Measurements from ENCODE around the gene SERPINE1.
"Not testable (repeated sequence)": the region's sequence is repeated elsewhere in the genome, so short reads cannot be mapped to it uniquely, and the experiment has no call there.

The SERPINE1 gene

DNA sequence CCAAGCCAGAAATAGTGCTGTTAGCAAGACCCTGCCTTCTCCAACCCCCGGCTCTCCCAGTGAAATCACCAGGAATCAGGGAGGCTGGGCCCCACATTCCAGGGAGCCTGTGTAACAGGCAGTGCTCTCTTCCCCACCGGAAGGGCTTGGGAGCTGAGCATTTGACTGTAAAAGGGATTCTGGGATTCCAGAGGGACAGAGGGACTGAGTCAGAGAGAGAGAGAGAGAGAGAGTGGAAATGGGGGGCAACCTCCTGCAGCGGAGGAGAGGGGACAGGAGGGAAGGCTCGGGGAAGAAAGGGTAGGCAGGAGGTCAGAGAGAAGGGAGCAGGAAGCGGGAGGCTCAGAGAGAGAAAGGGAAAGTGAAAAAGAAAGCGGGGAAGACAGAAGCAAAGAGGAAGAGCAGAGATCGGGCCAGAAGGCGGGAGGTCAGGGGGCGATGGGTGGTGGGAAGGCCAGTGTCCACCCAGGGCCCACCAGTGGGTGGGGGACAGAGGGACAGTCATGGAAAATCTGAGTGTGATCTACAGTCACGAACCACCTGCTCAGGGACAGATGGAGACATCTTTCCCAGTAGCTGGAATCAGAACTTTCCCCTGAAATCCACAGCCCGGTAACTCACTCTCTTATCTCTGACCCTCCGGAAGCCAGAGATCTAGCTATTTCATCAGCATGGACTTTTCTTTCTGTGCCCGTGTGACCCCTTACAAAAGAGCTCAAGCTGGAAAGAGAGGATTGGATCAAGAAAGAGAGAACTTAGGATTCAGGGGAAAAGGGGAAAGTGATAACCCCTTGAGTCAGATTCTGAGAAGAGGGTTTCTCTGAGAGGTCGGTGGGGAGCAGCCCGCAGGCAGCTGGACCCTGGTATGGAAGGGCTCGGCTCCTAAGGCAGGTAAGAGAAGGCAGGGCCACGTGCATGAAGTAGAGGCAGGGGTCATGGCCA, 4.6 kb upstream of the SERPINE1 start:
- no peak for TF ChIP-seq Cebpa-rat (IDR thresholded peaks at IDR 0.05)
- Histone ChIP-seq H3K27ac (peak overlapping the region; percentile 88), H4K20me1 (no peaks in the 10 kb centered on the region), H3K36me3 (no peaks in the 10 kb centered on the region), H3K4me3 (peak overlapping the region; percentile 53), H3K27me3 (no peaks in the 10 kb centered on the region), H3K4me1 (peaks cover 84% of the 10 kb centered on the region), H3K9me3 (no peaks in the 10 kb centered on the region), H3K9ac (peak overlapping the region; percentile 75; the same call in 1 of the 2 replicates), H3K4me2 (peak overlapping the region; percentile 99)

DNA sequence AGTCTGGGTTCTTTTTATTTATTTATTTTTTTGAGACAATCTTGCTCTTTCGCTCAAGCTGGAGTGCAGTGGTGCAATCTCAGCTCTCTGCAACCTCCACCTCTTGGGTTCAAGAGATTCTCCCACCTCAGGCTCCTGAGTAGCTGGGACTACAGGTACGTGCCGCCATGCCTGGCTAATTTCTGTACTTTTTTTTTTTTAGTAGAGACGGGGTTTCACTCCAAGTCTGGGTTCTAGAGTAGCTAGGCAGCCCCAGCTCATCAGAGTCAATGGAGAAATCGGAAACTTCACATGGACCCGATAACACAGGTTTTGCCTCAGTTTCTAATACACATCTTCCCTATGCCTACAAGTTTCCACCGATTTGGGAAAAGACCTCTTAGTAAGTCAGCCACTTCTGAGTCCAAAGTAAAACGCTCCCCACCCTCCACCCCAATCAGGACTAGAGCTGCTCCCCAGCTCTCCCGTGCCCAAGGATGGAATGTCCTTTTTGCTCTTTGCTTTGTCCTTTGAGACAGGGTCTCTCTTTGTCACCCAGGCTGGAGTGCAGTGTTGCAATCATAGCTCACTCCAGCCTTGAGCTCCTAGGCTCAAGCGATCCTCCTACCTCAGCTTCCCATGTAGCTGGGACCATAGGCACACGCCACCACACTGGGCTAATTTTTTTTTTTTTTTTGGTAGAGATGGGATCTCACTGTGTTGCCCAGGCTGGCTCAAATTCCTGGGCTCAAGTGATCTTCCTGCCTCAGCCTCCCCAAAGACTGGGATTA, 3.8 kb upstream of the SERPINE1 start:
- peak overlapping the region; percentile 88; the same call in 1 of the 2 replicates for H3K27ac ChIP-seq
- peaks cover 91% of the 10 kb centered on the region for H3K4me1 ChIP-seq
- H3K4me3 ChIP-seq = no peak overlapping the region
- no peaks in the 10 kb centered on the region for H3K27me3 ChIP-seq
- no peaks in the 10 kb centered on the region for H3K36me3 ChIP-seq
- H3K9ac ChIP-seq = no peak overlapping the region
- H4K20me1 ChIP-seq = no peaks in the 10 kb centered on the region
- TF ChIP-seq Cebpa-rat (IDR thresholded peaks at IDR 0.05) = no peak
- H3K4me2 ChIP-seq = peak overlapping the region; percentile 99
- H3K9me3 ChIP-seq = no peaks in the 10 kb centered on the region

DNA sequence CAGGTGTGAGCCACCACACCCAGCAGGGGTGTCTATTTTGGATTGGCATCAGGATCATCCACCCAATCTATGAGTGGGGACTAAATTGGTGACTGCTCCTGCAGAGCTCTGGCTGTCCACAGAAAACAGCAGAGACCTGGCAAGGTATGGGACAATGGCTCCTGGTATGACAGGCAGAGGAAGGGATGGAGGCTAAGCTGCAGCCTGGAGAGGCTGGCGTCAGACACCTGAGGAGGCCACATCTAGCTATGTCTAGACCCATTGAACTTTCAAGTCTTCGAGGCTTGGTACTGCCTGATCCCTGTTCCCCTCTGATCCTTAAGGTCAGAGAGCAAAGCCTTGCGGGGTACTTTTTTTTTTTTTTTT, 3.2 kb upstream of the SERPINE1 start:
- H3K27ac ChIP-seq = no peak overlapping the region
- no peaks in the 10 kb centered on the region for H3K27me3 ChIP-seq
- H3K4me3 ChIP-seq = no peak overlapping the region
- H3K9ac ChIP-seq = no peak overlapping the region
- H3K4me2 ChIP-seq = peak overlapping the region; percentile 99
- no peaks in the 10 kb centered on the region for H3K36me3 ChIP-seq
- no peak for TF ChIP-seq Cebpa-rat (IDR thresholded peaks at IDR 0.05)
- no peaks in the 10 kb centered on the region for H4K20me1 ChIP-seq
- peaks cover 97% of the 10 kb centered on the region for H3K4me1 ChIP-seq
- H3K9me3 ChIP-seq = no peaks in the 10 kb centered on the region

GRCh38 chr7:101124376-101125056, 2.4 kb upstream of the SERPINE1 start:
- Histone ChIP-seq H3K4me3 (peak overlapping the region; percentile 7; the same call in 1 of the 2 replicates), H3K4me1 (peaks cover 92% of the 10 kb centered on the region), H3K27me3 (no peaks in the 10 kb centered on the region), H3K36me3 (no peaks in the 10 kb centered on the region), H4K20me1 (no peaks in the 10 kb centered on the region), H3K4me2 (peak overlapping the region; percentile 99), H3K9ac (peak overlapping the region; percentile 32; the same call in 1 of the 2 replicates), H3K27ac (peak overlapping the region; percentile 77), H3K9me3 (no peaks in the 10 kb centered on the region)
- TF ChIP-seq Cebpa-rat (IDR thresholded peaks at IDR 0.05) = no peak

DNA sequence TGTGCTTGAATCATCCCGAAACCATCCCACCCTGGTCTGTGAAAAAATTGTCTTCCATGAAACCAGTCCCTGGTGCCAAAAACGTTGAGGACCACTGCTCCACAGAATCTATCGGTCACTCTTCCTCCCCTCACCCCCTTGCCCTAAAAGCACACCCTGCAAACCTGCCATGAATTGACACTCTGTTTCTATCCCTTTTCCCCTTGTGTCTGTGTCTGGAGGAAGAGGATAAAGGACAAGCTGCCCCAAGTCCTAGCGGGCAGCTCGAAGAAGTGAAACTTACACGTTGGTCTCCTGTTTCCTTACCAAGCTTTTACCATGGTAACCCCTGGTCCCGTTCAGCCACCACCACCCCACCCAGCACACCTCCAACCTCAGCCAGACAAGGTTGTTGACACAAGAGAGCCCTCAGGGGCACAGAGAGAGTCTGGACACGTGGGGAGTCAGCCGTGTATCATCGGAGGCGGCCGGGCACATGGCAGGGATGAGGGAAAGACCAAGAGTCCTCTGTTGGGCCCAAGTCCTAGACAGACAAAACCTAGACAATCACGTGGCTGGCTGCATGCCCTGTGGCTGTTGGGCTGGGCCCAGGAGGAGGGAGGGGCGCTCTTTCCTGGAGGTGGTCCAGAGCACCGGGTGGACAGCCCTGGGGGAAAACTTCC, 784 bp upstream of the SERPINE1 start:
- Histone ChIP-seq H3K4me1 (peaks cover 76% of the 10 kb centered on the region), H3K36me3 (no peaks in the 10 kb centered on the region), H3K27ac (peak overlapping the region; percentile 77), H4K20me1 (no peaks in the 10 kb centered on the region), H3K4me2 (peak overlapping the region; percentile 99), H3K4me3 (peak overlapping the region; percentile 25), H3K9me3 (no peaks in the 10 kb centered on the region), H3K9ac (peak overlapping the region; percentile 48; the same call in 1 of the 2 replicates), H3K27me3 (no peaks in the 10 kb centered on the region)
- no peak for TF ChIP-seq Cebpa-rat (IDR thresholded peaks at IDR 0.05)

DNA sequence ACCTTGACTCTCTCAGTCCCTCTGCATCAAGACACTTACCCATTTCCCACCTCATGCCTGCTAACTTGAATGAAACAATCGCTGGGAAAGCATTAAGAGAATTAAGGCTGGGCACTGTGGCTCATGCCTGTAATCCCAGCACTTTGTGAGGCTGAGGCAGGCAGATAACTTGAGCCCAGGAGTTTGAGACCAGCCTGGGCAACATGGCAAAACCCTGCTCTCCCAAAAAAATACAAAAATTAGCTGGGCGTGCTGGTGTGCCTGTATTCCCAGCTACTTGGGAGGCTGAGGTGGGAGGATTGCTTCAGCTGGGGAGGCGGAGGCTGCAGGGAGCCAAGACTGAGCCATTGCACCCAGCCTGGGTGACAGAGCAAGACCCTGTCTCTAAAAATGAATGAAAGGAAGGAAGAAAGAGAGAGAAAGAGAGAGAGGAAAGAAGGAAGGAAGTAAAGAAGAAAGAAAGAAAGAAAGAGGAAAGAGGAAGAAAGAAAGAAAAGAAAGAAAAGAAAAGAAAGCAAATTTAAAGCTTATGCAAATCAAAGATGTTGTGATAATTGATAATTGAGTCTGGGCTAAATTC, 646 bp downstream of the SERPINE1 start:
- TF ChIP-seq Cebpa-rat (IDR thresholded peaks at IDR 0.05) = no peak
- H3K36me3 ChIP-seq = no peaks in the 10 kb centered on the region
- peak overlapping the region; percentile 16; the same call in 1 of the 2 replicates for H3K9ac ChIP-seq
- H3K4me1 ChIP-seq = peaks cover 62% of the 10 kb centered on the region
- peak overlapping the region; percentile 25; the same call in 1 of the 2 replicates for H3K4me3 ChIP-seq
- no peaks in the 10 kb centered on the region for H4K20me1 ChIP-seq
- H3K4me2 ChIP-seq = peak overlapping the region; percentile 99
- H3K9me3 ChIP-seq = no peaks in the 10 kb centered on the region
- no peaks in the 10 kb centered on the region for H3K27me3 ChIP-seq
- H3K27ac ChIP-seq = no peak overlapping the region

- H4K20me1 ChIP-seq = no peaks in the 10 kb centered on the region
- H3K27ac ChIP-seq = no peak overlapping the region
- H3K27me3 ChIP-seq = no peaks in the 10 kb centered on the region
- TF ChIP-seq Cebpa-rat (IDR thresholded peaks at IDR 0.05) = no peak
- H3K9me3 ChIP-seq = no peaks in the 10 kb centered on the region
- H3K4me3 ChIP-seq = no peak overlapping the region
- peaks cover 55% of the 10 kb centered on the region for H3K4me1 ChIP-seq
- no peak overlapping the region for H3K9ac ChIP-seq
- peak overlapping the region; percentile 99 for H3K4me2 ChIP-seq
- no peaks in the 10 kb centered on the region for H3K36me3 ChIP-seq
Measured at GRCh38 chr7:101128040-101128834, 1.3 kb downstream of the SERPINE1 start.

DNA sequence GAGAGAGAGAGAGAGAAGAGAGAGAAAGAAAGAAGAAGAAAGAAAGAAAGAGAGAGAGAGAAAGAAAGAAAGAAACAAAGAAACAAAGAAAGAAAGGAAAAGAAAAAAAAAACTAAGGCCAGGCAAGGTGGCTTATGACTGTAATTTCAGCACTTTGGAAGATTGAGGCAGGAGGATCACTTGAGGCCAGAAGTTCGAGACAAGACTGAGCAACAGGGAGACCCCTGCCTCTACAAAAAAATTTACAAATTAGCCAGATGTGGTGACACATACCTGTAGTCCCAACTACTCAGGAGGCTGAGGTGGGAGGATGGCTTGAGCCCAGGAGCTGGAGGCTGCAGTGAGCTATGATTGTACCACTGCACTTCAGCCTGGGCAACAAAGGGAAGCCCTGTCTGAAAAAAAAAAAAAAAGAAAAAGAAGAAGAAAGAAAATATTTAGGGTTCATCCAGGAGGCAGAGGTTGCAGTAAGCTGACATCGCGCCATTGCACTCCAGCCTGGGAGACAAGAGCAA, 2.8 kb downstream of the SERPINE1 start:
- H3K27ac ChIP-seq = no peak overlapping the region
- H3K4me3 ChIP-seq = no peak overlapping the region
- H3K4me2 ChIP-seq = no peak overlapping the region
- peaks cover 45% of the 10 kb centered on the region for H3K4me1 ChIP-seq
- H3K9ac ChIP-seq = no peak overlapping the region
- H4K20me1 ChIP-seq = no peaks in the 10 kb centered on the region
- H3K27me3 ChIP-seq = peaks cover 4% of the 10 kb centered on the region; the same call in 1 of the 2 replicates
- TF ChIP-seq Cebpa-rat (IDR thresholded peaks at IDR 0.05) = no peak
- H3K36me3 ChIP-seq = no peaks in the 10 kb centered on the region
- H3K9me3 ChIP-seq = no peaks in the 10 kb centered on the region

DNA sequence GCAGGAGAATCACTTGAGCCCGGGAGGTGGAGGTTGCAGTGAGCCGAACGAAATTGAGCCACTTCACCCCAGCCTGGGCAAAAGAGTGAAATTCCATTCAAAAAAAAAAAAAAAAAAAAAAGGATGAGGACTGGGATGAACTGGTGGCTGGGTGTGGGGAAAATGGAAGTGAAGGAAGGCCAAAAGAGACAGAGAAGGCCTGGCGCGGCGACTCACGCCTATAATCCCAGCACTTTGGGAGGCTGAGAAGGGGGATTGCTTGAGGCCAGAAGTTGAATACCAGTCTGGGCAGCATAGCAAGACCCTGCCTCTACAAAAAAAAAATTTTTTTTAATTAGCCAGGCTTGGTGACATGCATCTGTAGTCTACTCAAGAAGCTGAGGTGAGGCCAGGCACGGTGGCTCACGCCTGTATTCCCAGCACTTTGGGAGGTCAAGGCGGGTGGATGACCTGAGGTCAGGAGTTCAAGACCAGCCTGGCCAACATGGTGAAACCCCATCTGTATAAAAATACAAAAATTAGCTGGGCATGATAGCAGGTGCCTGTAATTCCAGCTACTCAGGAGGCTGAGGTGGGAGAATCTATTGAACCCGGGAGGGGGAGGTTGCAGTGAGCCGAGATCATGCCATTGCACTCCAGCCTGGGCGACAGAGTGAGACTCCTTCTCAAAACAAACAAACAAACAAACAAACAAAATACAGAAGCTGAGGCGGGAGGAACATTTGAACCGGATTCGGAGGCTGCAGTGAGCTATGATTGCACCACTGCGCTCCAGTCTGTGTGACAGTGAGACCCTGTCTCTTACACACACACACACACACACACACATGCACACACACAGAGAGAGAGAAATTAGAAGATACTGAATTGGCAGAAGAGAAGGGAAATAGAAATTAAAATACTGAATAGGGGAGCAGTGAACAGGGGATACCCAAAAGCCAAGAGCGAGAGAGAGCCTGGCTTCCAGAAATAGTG, 6.0 kb downstream of the SERPINE1 start:
- not testable (repeated sequence) for H3K9me3 ChIP-seq, H4K20me1 ChIP-seq, H3K27me3 ChIP-seq, H3K4me3 ChIP-seq, H3K36me3 ChIP-seq, H3K9ac ChIP-seq, H3K27ac ChIP-seq, H3K4me2 ChIP-seq
- peaks cover 34% of the 10 kb centered on the region for H3K4me1 ChIP-seq
